Sigmoid colon (tissue), 4 donors: Measurements from ENCODE around the gene FGFBP3.

Source experiments
- CTCF ChIP-seq, 4 experiments: fragments of 450-650 bp in 3 of 4; fragments of 200-600 bp in 1 of 4; IDR thresholded peaks; one replicate each; pipeline ENCODE4 v1.5.1; 2016 to 2019; ENCODE audit warnings: antibody characterized with exemption in 4 of 4, mild to moderate bottlenecking in 3 of 4, moderate library complexity in 2 of 4
- POLR2A ChIP-seq, 2 donors: fragments of 450-650 bp; IDR thresholded peaks; one replicate each; pipeline ENCODE4 v1.6.1; 2016; ENCODE audit warnings: antibody characterized with exemption in 2 of 2, mild to moderate bottlenecking in 2 of 2, moderate library complexity in 2 of 2
- POLR2AphosphoS5 ChIP-seq, 4 donors: sonication (generic); formaldehyde crosslinking; IDR thresholded peaks; one replicate each; pipeline ENCODE4 v1.6.1; 2017; ENCODE audit warnings: antibody characterized with exemption in 4 of 4

- no peak for TF ChIP-seq CTCF (IDR thresholded peaks at IDR 0.05)
- no peak for TF ChIP-seq POLR2AphosphoS5 (IDR thresholded peaks at IDR 0.05)
- no peak for TF ChIP-seq POLR2A (IDR thresholded peaks at IDR 0.05)
Observed at GRCh38 chr10:91932737-91933136, 23.5 kb upstream of the FGFBP3 start.
